GM19193 (cell line): ENCODE measurements around the gene LRRC1.

Experiments
- POLR2A ChIP-seq: IDR thresholded peaks from 4 replicates; pipeline ENCODE4 v1.6.1; 2011; ENCODE audit not compliant: insufficient read depth, insufficient read length; ENCODE audit errors: extremely low read depth

The LRRC1 gene

GRCh38 chr6:53928641-53929040, 133.8 kb downstream of the LRRC1 start:
- TF ChIP-seq POLR2A: no peak

GRCh38 chr6:53929041-53929820, 134.4 kb downstream of the LRRC1 start:
- no peak for TF ChIP-seq POLR2A

- TF ChIP-seq POLR2A: no peak
These were observed 135.0 kb downstream of the LRRC1 start for GRCh38 chr6:53929821-53930120.

GRCh38 chr6:53930330-53930729, 135.5 kb downstream of the LRRC1 start:
- TF ChIP-seq POLR2A: no peak

GRCh38 chr6:53931086-53931485, 136.3 kb downstream of the LRRC1 start:
- TF ChIP-seq POLR2A: no peak

- TF ChIP-seq POLR2A: no peak
These were observed 137.7 kb downstream of the LRRC1 start for GRCh38 chr6:53932516-53932915.

- TF ChIP-seq POLR2A: no peak
These were observed 139.2 kb downstream of the LRRC1 start for GRCh38 chr6:53934023-53934422.

- no peak for TF ChIP-seq POLR2A
These were observed 142.7 kb downstream of the LRRC1 start for GRCh38 chr6:53937461-53937860.

- TF ChIP-seq POLR2A: no peak
These were observed 144.0 kb downstream of the LRRC1 start for GRCh38 chr6:53938810-53939209.

GRCh38 chr6:53939830-53940229, 145.0 kb downstream of the LRRC1 start:
- TF ChIP-seq POLR2A: no peak

GRCh38 chr6:53943395-53943794, 148.6 kb downstream of the LRRC1 start:
- TF ChIP-seq POLR2A: no peak

GRCh38 chr6:53944091-53944490, 149.3 kb downstream of the LRRC1 start:
- TF ChIP-seq POLR2A: no peak

GRCh38 chr6:53944543-53944942, 149.7 kb downstream of the LRRC1 start:
- TF ChIP-seq POLR2A: no peak

- TF ChIP-seq POLR2A: no peak
These were observed 151.1 kb downstream of the LRRC1 start for GRCh38 chr6:53945765-53946407.

- no peak for TF ChIP-seq POLR2A
These were observed 153.0 kb downstream of the LRRC1 start for GRCh38 chr6:53947780-53948179.

- no peak for TF ChIP-seq POLR2A
These were observed 156.6 kb downstream of the LRRC1 start for GRCh38 chr6:53951383-53951782.
